IMR-90 (cell line): ENCODE measurements around the gene CACNA1I. TPM values are rescaled to one million over a fixed set of nuclear protein-coding genes. Genes with fewer than 3 reads are reported as not detected.

Source experiments
- ATAC-seq: fragments of 200-7000 bp; cut with Tn5 transposase; 2 replicates; pipeline ENCODE4 v1.9.1; 2020; ENCODE audit warnings: low read depth, mild to moderate bottlenecking, moderate library complexity
- BruUV-seq: library from RNA; stranded (reverse); fragments of 400-500 nt; replicated peaks from 2 replicates; lab custom pipeline; 2021; lab: Mats Ljungman, UMichigan
- CTCF ChIA-PET: fragments of 300-600 bp; formaldehyde crosslinking; extraction: SDS; loops from one replicate; lab custom pipeline; 2021; ENCODE audit warnings: antibody characterized with exemption; lab: Yijun Ruan, JAX
- POLR2A ChIA-PET: fragments of 300-600 bp; sonication (Branson Sonifier 250); formaldehyde crosslinking; loops from one replicate; lab custom pipeline; 2022; ENCODE audit warnings: antibody characterized with exemption; ENCODE audit not compliant: unreplicated experiment; lab: Charles Lee
- DNase-seq: peaks from one replicate; pipeline ENCODE4 v3.0.0; 2013
- H2AFZ ChIP-seq: replicated peaks from 2 replicates; pipeline ENCODE3; 2013; ENCODE audit warnings: low read length, mild to moderate bottlenecking; ENCODE audit not compliant: poor library complexity
- H2AK5ac ChIP-seq: 2 replicates; pipeline ENCODE4 v1.6.1; 2013; ENCODE audit warnings: low read depth, low read length, inconsistent platforms
- H2AK9ac ChIP-seq: replicated peaks from 2 replicates; pipeline ENCODE3; 2013; ENCODE audit warnings: mild to moderate bottlenecking, low read depth, low read length, moderate library complexity; ENCODE audit not compliant: poor library complexity
- H2BK120ac ChIP-seq: 2 replicates; pipeline ENCODE4 v1.6.1; 2013; ENCODE audit warnings: low read depth, low read length, inconsistent platforms
- H2BK15ac ChIP-seq: 3 replicates; pipeline ENCODE4 v1.6.1; 2013; ENCODE audit warnings: low read depth, low read length, inconsistent platforms
- H2BK20ac ChIP-seq: 2 replicates; pipeline ENCODE4 v1.6.1; 2013; ENCODE audit warnings: low read depth, mild to moderate bottlenecking, inconsistent platforms, low read length, moderate library complexity
- H2BK5ac ChIP-seq: 2 replicates; pipeline ENCODE4 v1.6.1; 2013; ENCODE audit warnings: mild to moderate bottlenecking, low read depth, low read length, inconsistent platforms; ENCODE audit not compliant: poor library complexity, severe bottlenecking
- H3K14ac ChIP-seq: replicated peaks from 2 replicates; pipeline ENCODE4 v1.6.1; 2013; ENCODE audit warnings: low read depth, low read length, inconsistent platforms
- H3K18ac ChIP-seq: 2 replicates; pipeline ENCODE4 v1.6.1; 2013; ENCODE audit warnings: low read depth, low read length, control low read depth
- H3K23ac ChIP-seq: 2 replicates; pipeline ENCODE4 v1.6.1; 2013; ENCODE audit warnings: low read depth, low read length, inconsistent platforms
- H3K27ac ChIP-seq: 2 replicates; pipeline ENCODE4 v1.5.1; 2013; ENCODE audit warnings: mild to moderate bottlenecking, control low read depth, low read length; ENCODE audit not compliant: insufficient read depth
- H3K27me3 ChIP-seq: 2 replicates; pipeline ENCODE4 v1.6.1; 2013; ENCODE audit warnings: low read length; ENCODE audit not compliant: control insufficient read depth, insufficient read depth
- H3K36me3 ChIP-seq: 2 replicates; pipeline ENCODE4 v1.6.1; 2013; ENCODE audit warnings: low read length, mixed read lengths; ENCODE audit not compliant: control insufficient read depth, insufficient read depth
- H3K4ac ChIP-seq: 2 replicates; pipeline ENCODE4 v1.6.1; 2013; ENCODE audit warnings: low read depth, low read length, inconsistent platforms
- H3K4me1 ChIP-seq: 2 replicates; pipeline ENCODE4 v1.6.1; 2013; ENCODE audit warnings: low read length, mixed read lengths; ENCODE audit not compliant: control insufficient read depth, insufficient read depth
- H3K4me2 ChIP-seq: 2 replicates; pipeline ENCODE4 v1.6.1; 2013; ENCODE audit warnings: low read depth, mild to moderate bottlenecking, control low read depth, low read length, moderate library complexity
- H3K4me3 ChIP-seq: 2 replicates; pipeline ENCODE4 v1.5.1; 2013; ENCODE audit warnings: low read depth, mild to moderate bottlenecking, control low read depth, low read length, moderate library complexity; ENCODE audit not compliant: insufficient read depth
- H3K56ac ChIP-seq: 2 replicates; pipeline ENCODE4 v1.6.1; 2013; ENCODE audit warnings: low read length, inconsistent platforms; ENCODE audit not compliant: insufficient read depth; ENCODE audit errors: extremely low read depth
- H3K79me1 ChIP-seq, 2 experiments: 2 replicates each; pipeline ENCODE4 v1.6.1; 2013; ENCODE audit warnings: low read length in 2 of 2, inconsistent platforms in 1 of 2, low read depth in 1 of 2
- H3K9ac ChIP-seq: 2 replicates; pipeline ENCODE4 v1.6.1; 2013; ENCODE audit warnings: low read depth, low read length, control low read depth
- H3K9me1 ChIP-seq: 2 replicates; pipeline ENCODE4 v1.6.1; 2013; ENCODE audit warnings: low read length, inconsistent platforms; ENCODE audit not compliant: insufficient read depth
- H3K9me3 ChIP-seq: 2 replicates; pipeline ENCODE4 v1.6.1; 2013; ENCODE audit warnings: low read length; ENCODE audit not compliant: control insufficient read depth, insufficient read depth
- H4K20me1 ChIP-seq: 2 replicates; pipeline ENCODE4 v1.6.1; 2013; ENCODE audit warnings: low read length, inconsistent platforms; ENCODE audit not compliant: insufficient read depth
- H4K5ac ChIP-seq: 2 replicates; pipeline ENCODE4 v1.6.1; 2013; ENCODE audit warnings: mild to moderate bottlenecking, low read depth, low read length, control low read depth
- H4K8ac ChIP-seq, 2 experiments: 2 replicates each; pipeline ENCODE4 v1.6.1; 2013; ENCODE audit warnings: low read depth in 2 of 2, low read length in 2 of 2, control low read depth in 1 of 2, inconsistent platforms in 1 of 2
- H4K91ac ChIP-seq: 2 replicates; pipeline ENCODE4 v1.6.1; 2013; ENCODE audit warnings: low read depth, low read length, inconsistent platforms; ENCODE audit not compliant: insufficient read depth
- RCOR1 ChIP-seq: IDR thresholded peaks from 2 replicates; pipeline ENCODE4 v1.6.1; 2012; ENCODE audit warnings: mild to moderate bottlenecking, low read length, improper control_type of control experiment; ENCODE audit not compliant: insufficient replicate concordance
- WGBS, 2 experiments: methylation state at CpG; one replicate each; pipeline versions ENCODE4 v1.1.5 to v1.1.7; 2013; ENCODE audit warnings: missing lambda C conversion rate in 2 of 2; ENCODE audit not compliant: insufficient read length in 1 of 2; ENCODE audit errors: extremely low coverage in 2 of 2; 5-methylcytosine and 5-hydroxymethylcytosine counted together
- dilution Hi-C: fragments of 300-500 bp; cut with HindIII; formaldehyde crosslinking; loops from one replicate; pipeline ENCODE4 v1.14.3; 2018; ENCODE audit warnings: low sequenced_read_pairs; ENCODE audit not compliant: unreplicated experiment
- in situ Hi-C: fragments of 300-500 bp; cut with MboI; formaldehyde crosslinking; loops from 3 replicates; pipeline ENCODE4 v1.14.3; 2019; ENCODE audit warnings: low sequenced_read_pairs, inconsistent platforms, mixed read lengths
- intact Hi-C: fragments of 100-400 bp; cut with micrococcal nuclease; formaldehyde crosslinking; loops from 2 replicates; pipeline ENCODE4 v1.10.0; 2022
- polyA plus RNA-seq, 3 experiments: library from polyadenylated mRNA; depleted of rRNA; stranded (reverse); fragments of >200 nt; gene quantifications; 2 replicates each; pipeline ENCODE4 v1.2.3, GENCODE V29; 2012; ENCODE audit warnings: low replicate concordance in 1 of 3
- total RNA-seq: library from RNA; depleted of rRNA; stranded (reverse); fragments of >200 nt; gene quantifications from 2 replicates; pipeline ENCODE4 v1.2.3, GENCODE V29; 2012

Gene CACNA1I
- total and polyA plus RNA-seq, 2 of the 4 experiments (the other 2 are of a cell fraction): under 0.01 to 0.02 TPM

GRCh38 chr22:39593066-39593930 lies 22.7 kb downstream of the CACNA1I start:
- no peak for TF ChIP-seq RCOR1
- no peak for DNase-seq
- in situ Hi-C loops: no loop called here

More at GRCh38 chr22:39593066-39593930, 22.7 kb downstream of the CACNA1I start:
- H3K27ac ChIP-seq: no peak overlapping the region
- H4K8ac ChIP-seq: no peak overlapping the region
- H3K4me1 ChIP-seq: peaks cover 10% of the 10 kb centered on the region
- peak overlapping the region; percentile 82 for H2AFZ ChIP-seq
- BruUV-seq: no TSS peak
- H3K9me1 ChIP-seq: peaks cover 6% of the 10 kb centered on the region; the same call in 1 of the 2 replicates
- ATAC-seq: peak; percentile 46
- no peaks in the 10 kb centered on the region for H3K79me1 ChIP-seq
- dilution Hi-C loops: no loop called here
- H3K4me3 ChIP-seq: no peak overlapping the region
- H2BK20ac ChIP-seq: 0 out of 2 replicates have a peak overlapping the region, but pooled peaks have one; percentile 10
- intact Hi-C loops: no loop called here
- H2AK5ac ChIP-seq: peak overlapping the region; percentile 45
- no peak overlapping the region for H3K4me2 ChIP-seq
- H3K18ac ChIP-seq: no peak overlapping the region
- 75% methylated on average over 9 of the region's 12 CpGs; no CpG with 5 or more reads in 1 of the 2 experiments for WGBS, 2 experiments
- H2BK15ac ChIP-seq: 0 out of 3 replicates have a peak overlapping the region, but pooled peaks have one; percentile 21
- H4K5ac ChIP-seq: no peak overlapping the region
- no peak overlapping the region for H3K9ac ChIP-seq
- H4K91ac ChIP-seq: no peak overlapping the region
- H2BK5ac ChIP-seq: no peak overlapping the region
- no peaks in the 10 kb centered on the region for H4K20me1 ChIP-seq
- no peak overlapping the region for H2AK9ac ChIP-seq
- POLR2A ChIA-PET: no interaction called here
- H3K23ac ChIP-seq: no peak overlapping the region
- H3K56ac ChIP-seq: no peak overlapping the region
- 0 out of 2 replicates have a peak overlapping the region, but pooled peaks have one; percentile 6 for H3K4ac ChIP-seq
- H3K9me3 ChIP-seq: no peaks in the 10 kb centered on the region
- no peak overlapping the region; the same call in 1 of the 2 replicates for H3K14ac ChIP-seq
- H3K27me3 ChIP-seq: peaks cover 19% of the 10 kb centered on the region
- H2BK120ac ChIP-seq: no peak overlapping the region
- no peaks in the 10 kb centered on the region for H3K36me3 ChIP-seq
- CTCF ChIA-PET: no interaction called here
